GM21515 (cell line): Measurements from ENCODE around the gene SLC24A3.

ENCODE experiments used
- ATAC-seq: cut with Tn5 transposase; IDR thresholded peaks from one replicate; pipeline ENCODE4 v1.9.1; 2021; ENCODE audit not compliant: unreplicated experiment

The SLC24A3 gene

GRCh38 chr20:19528286-19529030, 316.0 kb downstream of the SLC24A3 start:
- ATAC-seq: no peak

GRCh38 chr20:19530006-19530405, 317.6 kb downstream of the SLC24A3 start:
- no peak for ATAC-seq

- no peak for ATAC-seq
Measured at GRCh38 chr20:19531446-19531845, 319.0 kb downstream of the SLC24A3 start.

GRCh38 chr20:19538556-19538955, 326.1 kb downstream of the SLC24A3 start:
- ATAC-seq: no peak

GRCh38 chr20:19539191-19539590, 326.7 kb downstream of the SLC24A3 start:
- ATAC-seq: no peak

GRCh38 chr20:19540392-19540791, 327.9 kb downstream of the SLC24A3 start:
- no peak for ATAC-seq

GRCh38 chr20:19543101-19543500, 330.7 kb downstream of the SLC24A3 start:
- no peak for ATAC-seq

- ATAC-seq: no peak
Measured at GRCh38 chr20:19544684-19545083, 332.2 kb downstream of the SLC24A3 start.

- ATAC-seq: no peak
Measured at GRCh38 chr20:19546648-19547047, 334.2 kb downstream of the SLC24A3 start.

- ATAC-seq: no peak
Measured at GRCh38 chr20:19547547-19547946, 335.1 kb downstream of the SLC24A3 start.

GRCh38 chr20:19549896-19550295, 337.5 kb downstream of the SLC24A3 start:
- no peak for ATAC-seq

GRCh38 chr20:19552221-19553180, 340.1 kb downstream of the SLC24A3 start:
- ATAC-seq: no peak

GRCh38 chr20:19554666-19555065, 342.2 kb downstream of the SLC24A3 start:
- no peak for ATAC-seq

- ATAC-seq: no peak
Measured at GRCh38 chr20:19555726-19556125, 343.3 kb downstream of the SLC24A3 start.

GRCh38 chr20:19557291-19557690, 344.8 kb downstream of the SLC24A3 start:
- ATAC-seq: no peak

- no peak for ATAC-seq
Measured at GRCh38 chr20:19560881-19561480, 348.5 kb downstream of the SLC24A3 start.

GRCh38 chr20:19562426-19562825, 350.0 kb downstream of the SLC24A3 start:
- ATAC-seq: no peak

- no peak for ATAC-seq
Measured at GRCh38 chr20:19564261-19564660, 351.8 kb downstream of the SLC24A3 start.

- no peak for ATAC-seq
Measured at GRCh38 chr20:19565736-19566135, 353.3 kb downstream of the SLC24A3 start.

GRCh38 chr20:19566226-19566945, 353.9 kb downstream of the SLC24A3 start:
- ATAC-seq: no peak

- no peak for ATAC-seq
Measured at GRCh38 chr20:19568128-19568527, 355.7 kb downstream of the SLC24A3 start.
